GM23248 (cell line): ENCODE results near the gene IVD.

Experiments
- EZH2 ChIP-seq: fragments of 200-600 bp; sonication (generic); IDR thresholded peaks from 2 replicates; pipeline ENCODE4 v1.6.1; 2018; ENCODE audit warnings: antibody characterized with exemption, mild to moderate bottlenecking; ENCODE audit not compliant: insufficient read depth, poor library complexity, severe bottlenecking
- EZH2phosphoT487 ChIP-seq: fragments of 200-600 bp; sonication (generic); IDR thresholded peaks from 2 replicates; pipeline ENCODE4 v1.6.1; 2018; ENCODE audit warnings: antibody characterized with exemption, moderate library complexity, mild to moderate bottlenecking, low read depth; ENCODE audit not compliant: insufficient read depth

- TF ChIP-seq EZH2: no peak
- no peak for TF ChIP-seq EZH2phosphoT487
These were observed 41.3 kb upstream of the IVD start for GRCh38 chr15:40364251-40364650.
